Fibroblast of lung (primary cell): Measurements from ENCODE around the gene RBCK1.

Experiments used
- EZH2 ChIP-seq: IDR thresholded peaks from 2 replicates; pipeline ENCODE4 v1.5.1; 2012; ENCODE audit warnings: low read length, control low read depth, mild to moderate bottlenecking; ENCODE audit errors: missing control alignments
- TF ChIP-seq, protein P1 (sequence below), 2 donors: IDR thresholded peaks in 1 of 2; conservative IDR thresholded peaks in 1 of 2; 1 replicate in 1 of 2; 2 replicates in 1 of 2; pipeline ENCODE4 v1.5.1; 2011 to 2012; ENCODE audit warnings: low read length in 2 of 2, control low read depth in 1 of 2, inconsistent platforms in 1 of 2, low read depth in 1 of 2, mild to moderate bottlenecking in 1 of 2

DNA sequence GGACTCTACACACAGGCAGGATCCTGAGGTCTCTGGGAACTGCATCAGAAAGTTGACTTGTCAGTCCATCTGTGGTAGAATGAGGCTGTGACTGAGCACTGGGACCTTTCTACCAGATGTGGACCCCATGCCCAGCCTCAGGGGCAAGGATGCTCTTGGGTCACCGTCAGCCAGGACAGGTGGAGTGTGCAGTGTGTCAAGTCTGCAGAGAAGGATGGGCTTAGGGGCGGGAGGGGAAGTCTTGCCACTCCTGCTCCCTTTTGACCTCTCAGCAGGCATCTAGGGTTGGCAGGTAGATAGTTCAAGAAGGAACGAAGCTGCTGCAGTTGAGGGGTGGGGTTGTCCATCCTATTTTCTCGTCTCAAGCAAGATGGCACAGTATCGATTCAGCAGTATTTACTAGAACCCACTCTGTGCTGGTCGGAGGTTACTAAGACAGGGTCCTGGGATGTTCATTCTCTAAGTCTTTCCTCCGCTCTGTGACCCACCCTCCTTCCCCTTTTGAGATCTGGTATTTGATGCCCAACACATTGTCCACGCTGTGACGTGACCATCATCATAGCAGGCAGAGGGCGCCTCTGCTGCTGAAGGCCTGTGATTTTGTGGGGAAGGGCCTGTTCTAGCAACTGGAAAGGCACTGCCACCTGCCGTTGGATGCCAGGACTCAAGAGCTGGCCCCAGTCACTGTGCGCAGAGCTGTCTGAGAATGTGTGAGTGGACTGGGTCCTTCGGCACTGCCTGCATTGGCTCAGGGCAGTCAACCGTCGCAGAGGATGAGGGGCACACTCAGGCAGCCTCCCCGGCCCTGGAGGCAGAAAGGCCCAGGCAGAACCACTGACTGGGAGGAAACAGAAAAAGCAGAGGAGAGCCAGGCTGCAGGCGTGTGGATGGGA is 23.2 kb downstream of the RBCK1 start:
- TF ChIP-seq, protein P1, sequence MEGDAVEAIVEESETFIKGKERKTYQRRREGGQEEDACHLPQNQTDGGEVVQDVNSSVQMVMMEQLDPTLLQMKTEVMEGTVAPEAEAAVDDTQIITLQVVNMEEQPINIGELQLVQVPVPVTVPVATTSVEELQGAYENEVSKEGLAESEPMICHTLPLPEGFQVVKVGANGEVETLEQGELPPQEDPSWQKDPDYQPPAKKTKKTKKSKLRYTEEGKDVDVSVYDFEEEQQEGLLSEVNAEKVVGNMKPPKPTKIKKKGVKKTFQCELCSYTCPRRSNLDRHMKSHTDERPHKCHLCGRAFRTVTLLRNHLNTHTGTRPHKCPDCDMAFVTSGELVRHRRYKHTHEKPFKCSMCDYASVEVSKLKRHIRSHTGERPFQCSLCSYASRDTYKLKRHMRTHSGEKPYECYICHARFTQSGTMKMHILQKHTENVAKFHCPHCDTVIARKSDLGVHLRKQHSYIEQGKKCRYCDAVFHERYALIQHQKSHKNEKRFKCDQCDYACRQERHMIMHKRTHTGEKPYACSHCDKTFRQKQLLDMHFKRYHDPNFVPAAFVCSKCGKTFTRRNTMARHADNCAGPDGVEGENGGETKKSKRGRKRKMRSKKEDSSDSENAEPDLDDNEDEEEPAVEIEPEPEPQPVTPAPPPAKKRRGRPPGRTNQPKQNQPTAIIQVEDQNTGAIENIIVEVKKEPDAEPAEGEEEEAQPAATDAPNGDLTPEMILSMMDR (conservative IDR thresholded peaks at IDR 0.05 in 1 of 2, IDR thresholded peaks at IDR 0.05 in 1 of 2; ENCODE audit: low read depth in 1 of 2, low read length in 2 of 2): peak; percentile 50 to 62
- TF ChIP-seq EZH2: no peak
